ENCODE results near the gene ABCC1. TPM values are rescaled to one million over a fixed set of nuclear protein-coding genes. Genes with fewer than 3 reads are reported as not detected.

The ABCC1 gene
- polyA plus RNA-seq, 1 of the 3 experiments (the other 2 are of a cell fraction) = 23.7 TPM

DNA sequence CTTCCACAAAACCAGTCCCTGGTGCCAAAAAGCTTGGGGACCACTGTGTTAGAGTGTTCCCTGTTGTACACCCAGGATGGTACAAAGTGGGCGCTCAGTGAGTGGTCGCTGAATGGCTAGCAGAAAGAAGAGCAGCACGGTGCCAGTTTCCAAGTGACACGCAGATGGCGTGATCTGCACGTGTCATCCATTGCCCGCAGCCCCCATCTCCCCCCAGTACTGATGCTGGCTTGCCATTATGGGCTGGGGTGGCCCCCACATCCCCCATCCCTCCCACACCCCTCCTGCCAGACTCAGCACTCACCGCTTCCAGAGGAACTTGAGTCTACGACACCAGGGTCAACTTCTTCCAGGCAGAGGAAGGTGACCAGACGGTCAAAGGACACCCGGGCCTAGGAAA, 237.4 kb downstream of the ABCC1 start:
- Histone ChIP-seq H3K9me2 (no peaks in the 10 kb centered on the region), H3K36me3 (replicated peaks in 1 of 2; ENCODE audit: control insufficient read depth in 1 of 2, insufficient read depth in 2 of 2, low read length in 1 of 2) (no peaks in the 10 kb centered on the region), H3K4me3 (ENCODE audit: low read depth in 2 of 2, low read length in 1 of 2) (no peak overlapping the region), H3K9me3 (no peaks in the 10 kb centered on the region), H3K4me2 (no peak overlapping the region), H3F3A (replicated peaks; ENCODE audit: insufficient read depth) (no peaks in the 10 kb centered on the region), H3K27ac (ENCODE audit: low read depth in 2 of 2, low read length in 1 of 2) (no peak overlapping the region), H3K4me1 (ENCODE audit: control insufficient read depth in 1 of 2, insufficient read depth in 2 of 2, low read depth in 1 of 2, low read length in 1 of 2) (no peaks in the 10 kb centered on the region), H4K20me1 (ENCODE audit: insufficient read depth) (no peaks in the 10 kb centered on the region), H3K9ac (no peak overlapping the region), H2AFZ (ENCODE audit: low read depth) (no peak overlapping the region), H3K79me2 (ENCODE audit: insufficient read depth) (no peaks in the 10 kb centered on the region), H3K27me3 (ENCODE audit: insufficient read depth) (no peaks in the 10 kb centered on the region; the same call in 1 of the 2 replicates)
- ChIA-PET CTCF (interaction anchor here (0.7 to 1.8 kb wide), 9 partner anchors 10 to 421 kb away, joined by 3 to 9 read pairs (median 3); no protein-coding TSS in a partner anchor), POLR2A (no interaction called here)
- TF ChIP-seq SIN3A (IDR thresholded peaks at IDR 0.05; ENCODE audit: borderline replicate concordance, low read depth, low read length) (no peak), GATA2 (CRISPR knock-in tag; IDR thresholded peaks at IDR 0.05) (no peak), YY1 (IDR thresholded peaks at IDR 0.05; ENCODE audit: low read depth) (no peak), MXI1 (IDR thresholded peaks at IDR 0.05; ENCODE audit: low read depth, low read length) (no peak), RAD21 (IDR thresholded peaks at IDR 0.05; ENCODE audit: low read length) (no peak), TEAD4 (IDR thresholded peaks at IDR 0.05; ENCODE audit: borderline replicate concordance, insufficient read depth) (no peak), ELF1 (IDR thresholded peaks at IDR 0.05) (no peak), JUND (IDR thresholded peaks at IDR 0.05) (no peak), USF1 (IDR thresholded peaks at IDR 0.05; ENCODE audit: borderline replicate concordance, low read depth) (no peak), MEF2A (IDR thresholded peaks at IDR 0.05; ENCODE audit: borderline replicate concordance, low read depth) (no peak), GABPA (IDR thresholded peaks at IDR 0.05; ENCODE audit: low read depth) (no peak), RCOR1 (IDR thresholded peaks at IDR 0.05; ENCODE audit: low read length) (no peak), TAF1 (IDR thresholded peaks at IDR 0.05; ENCODE audit: borderline replicate concordance, low read depth, low read length) (no peak), FOXM1 (IDR thresholded peaks at IDR 0.05; ENCODE audit: low read depth) (no peak), EP300 (IDR thresholded peaks at IDR 0.05; ENCODE audit: borderline replicate concordance in 1 of 2, low read depth in 1 of 2, low read length in 1 of 2) (no peak), FOSL2 (IDR thresholded peaks at IDR 0.05; ENCODE audit: borderline replicate concordance, low read depth) (no peak), SMC3 (IDR thresholded peaks at IDR 0.05; ENCODE audit: low read depth, low read length) (no peak)
- TF ChIP-seq, protein P1, sequence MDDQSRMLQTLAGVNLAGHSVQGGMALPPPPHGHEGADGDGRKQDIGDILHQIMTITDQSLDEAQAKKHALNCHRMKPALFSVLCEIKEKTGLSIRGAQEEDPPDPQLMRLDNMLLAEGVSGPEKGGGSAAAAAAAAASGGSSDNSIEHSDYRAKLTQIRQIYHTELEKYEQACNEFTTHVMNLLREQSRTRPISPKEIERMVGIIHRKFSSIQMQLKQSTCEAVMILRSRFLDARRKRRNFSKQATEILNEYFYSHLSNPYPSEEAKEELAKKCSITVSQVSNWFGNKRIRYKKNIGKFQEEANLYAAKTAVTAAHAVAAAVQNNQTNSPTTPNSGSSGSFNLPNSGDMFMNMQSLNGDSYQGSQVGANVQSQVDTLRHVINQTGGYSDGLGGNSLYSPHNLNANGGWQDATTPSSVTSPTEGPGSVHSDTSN (IDR thresholded peaks at IDR 0.05) = no peak
- TF ChIP-seq, protein P2, sequence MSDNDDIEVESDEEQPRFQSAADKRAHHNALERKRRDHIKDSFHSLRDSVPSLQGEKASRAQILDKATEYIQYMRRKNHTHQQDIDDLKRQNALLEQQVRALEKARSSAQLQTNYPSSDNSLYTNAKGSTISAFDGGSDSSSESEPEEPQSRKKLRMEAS (IDR thresholded peaks at IDR 0.05; ENCODE audit: low read depth) = no peak
- no peak for DNase-seq
- WGBS (ENCODE audit: low lambda C conversion rate) = 80% methylated on average over 11 of the region's 11 CpGs

GRCh38 chr16:16188827-16189226, 239.4 kb downstream of the ABCC1 start:
- Histone ChIP-seq H3K36me3 (replicated peaks in 1 of 2; ENCODE audit: control insufficient read depth in 1 of 2, insufficient read depth in 2 of 2, low read length in 1 of 2) (no peaks in the 10 kb centered on the region), H3F3A (replicated peaks; ENCODE audit: insufficient read depth) (no peaks in the 10 kb centered on the region), H3K27me3 (ENCODE audit: insufficient read depth) (no peaks in the 10 kb centered on the region; the same call in 1 of the 2 replicates), H3K9ac (no peak overlapping the region), H3K4me1 (ENCODE audit: control insufficient read depth in 1 of 2, insufficient read depth in 2 of 2, low read depth in 1 of 2, low read length in 1 of 2) (no peaks in the 10 kb centered on the region), H2AFZ (ENCODE audit: low read depth) (no peak overlapping the region), H3K4me2 (no peak overlapping the region), H3K9me2 (no peaks in the 10 kb centered on the region), H3K9me3 (no peaks in the 10 kb centered on the region), H3K79me2 (ENCODE audit: insufficient read depth) (no peaks in the 10 kb centered on the region), H3K27ac (ENCODE audit: low read depth in 2 of 2, low read length in 1 of 2) (no peak overlapping the region), H3K4me3 (ENCODE audit: low read depth in 2 of 2, low read length in 1 of 2) (no peak overlapping the region), H4K20me1 (ENCODE audit: insufficient read depth) (no peaks in the 10 kb centered on the region)
- 68% methylated on average over 8 of the region's 13 CpGs for WGBS (ENCODE audit: low lambda C conversion rate)
- no peak for DNase-seq
- CTCF ChIA-PET = no interaction called here
- POLR2A ChIA-PET = no interaction called here
- TF ChIP-seq, protein P2 (IDR thresholded peaks at IDR 0.05; ENCODE audit: low read depth) = no peak
- TF ChIP-seq NRF1 (IDR thresholded peaks at IDR 0.05; ENCODE audit: low read depth, low read length) = no peak
- TF ChIP-seq, protein P3, sequence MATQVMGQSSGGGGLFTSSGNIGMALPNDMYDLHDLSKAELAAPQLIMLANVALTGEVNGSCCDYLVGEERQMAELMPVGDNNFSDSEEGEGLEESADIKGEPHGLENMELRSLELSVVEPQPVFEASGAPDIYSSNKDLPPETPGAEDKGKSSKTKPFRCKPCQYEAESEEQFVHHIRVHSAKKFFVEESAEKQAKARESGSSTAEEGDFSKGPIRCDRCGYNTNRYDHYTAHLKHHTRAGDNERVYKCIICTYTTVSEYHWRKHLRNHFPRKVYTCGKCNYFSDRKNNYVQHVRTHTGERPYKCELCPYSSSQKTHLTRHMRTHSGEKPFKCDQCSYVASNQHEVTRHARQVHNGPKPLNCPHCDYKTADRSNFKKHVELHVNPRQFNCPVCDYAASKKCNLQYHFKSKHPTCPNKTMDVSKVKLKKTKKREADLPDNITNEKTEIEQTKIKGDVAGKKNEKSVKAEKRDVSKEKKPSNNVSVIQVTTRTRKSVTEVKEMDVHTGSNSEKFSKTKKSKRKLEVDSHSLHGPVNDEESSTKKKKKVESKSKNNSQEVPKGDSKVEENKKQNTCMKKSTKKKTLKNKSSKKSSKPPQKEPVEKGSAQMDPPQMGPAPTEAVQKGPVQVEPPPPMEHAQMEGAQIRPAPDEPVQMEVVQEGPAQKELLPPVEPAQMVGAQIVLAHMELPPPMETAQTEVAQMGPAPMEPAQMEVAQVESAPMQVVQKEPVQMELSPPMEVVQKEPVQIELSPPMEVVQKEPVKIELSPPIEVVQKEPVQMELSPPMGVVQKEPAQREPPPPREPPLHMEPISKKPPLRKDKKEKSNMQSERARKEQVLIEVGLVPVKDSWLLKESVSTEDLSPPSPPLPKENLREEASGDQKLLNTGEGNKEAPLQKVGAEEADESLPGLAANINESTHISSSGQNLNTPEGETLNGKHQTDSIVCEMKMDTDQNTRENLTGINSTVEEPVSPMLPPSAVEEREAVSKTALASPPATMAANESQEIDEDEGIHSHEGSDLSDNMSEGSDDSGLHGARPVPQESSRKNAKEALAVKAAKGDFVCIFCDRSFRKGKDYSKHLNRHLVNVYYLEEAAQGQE (IDR thresholded peaks at IDR 0.05; ENCODE audit: low read depth, low read length) = no peak
- no peak for TF ChIP-seq JUND (IDR thresholded peaks at IDR 0.05)
- no peak for TF ChIP-seq RAD21 (IDR thresholded peaks at IDR 0.05; ENCODE audit: low read length)
- no peak for TF ChIP-seq CHD2 (IDR thresholded peaks at IDR 0.05; ENCODE audit: low read length, partially characterized antibody)
- TF ChIP-seq USF1 (IDR thresholded peaks at IDR 0.05; ENCODE audit: borderline replicate concordance, low read depth) = no peak
- TF ChIP-seq NFIC (IDR thresholded peaks at IDR 0.05; ENCODE audit: borderline replicate concordance) = no peak
- no peak for TF ChIP-seq FOXM1 (IDR thresholded peaks at IDR 0.05; ENCODE audit: low read depth)

Data from SK-N-SH (cell line).